Stimulated activated CD8-positive, alpha-beta memory T cell treated with anti-CD3 and anti-CD28 coated beads, Interleukin-2, amount 100 ng/mL, for 1 hour (primary cell): Measurements from ENCODE around the gene ATRAID.
A peak's percentile ranks its signal among the peaks of the same experiment; 100 is the strongest.

ENCODE experiments used
- DNase-seq, 2 donors: peaks; one replicate each; pipeline ENCODE4 v3.0.0-alpha.2; 2020; ENCODE audit warnings: low read depth in 2 of 2

Gene ATRAID

GRCh38 chr2:27249891-27250651, 38.2 kb downstream of the ATRAID start:
- peak in 1 of 2 donors; percentile 8 for DNase-seq

- no peak for DNase-seq
Observed at GRCh38 chr2:27250652-27251379, 39.0 kb downstream of the ATRAID start.

GRCh38 chr2:27251766-27252165, 39.9 kb downstream of the ATRAID start:
- DNase-seq, result no peak

GRCh38 chr2:27255187-27255586, 43.3 kb downstream of the ATRAID start:
- DNase-seq, result no peak

- DNase-seq, result no peak
Observed at GRCh38 chr2:27255660-27256059, 43.8 kb downstream of the ATRAID start.

GRCh38 chr2:27256855-27257454, 45.1 kb downstream of the ATRAID start:
- no peak for DNase-seq

- DNase-seq, result no peak
Observed at GRCh38 chr2:27258051-27258450, 46.2 kb downstream of the ATRAID start.

- no peak for DNase-seq
Observed at GRCh38 chr2:27261241-27261925, 49.5 kb downstream of the ATRAID start.

- no peak for DNase-seq
Observed at GRCh38 chr2:27261926-27262298, 50.1 kb downstream of the ATRAID start.

GRCh38 chr2:27262379-27263286, 50.8 kb downstream of the ATRAID start, which contains the start of gene SLC30A3:
Gene SLC30A3, minus strand, starts transcription at chr2:27263047. Its CDS starts 141 bp downstream, at chr2:27262906.
- peak; percentile 32 to 51 for DNase-seq

GRCh38 chr2:27263287-27264252, 51.7 kb downstream of the ATRAID start:
- no peak for DNase-seq

GRCh38 chr2:27264253-27264752, 52.5 kb downstream of the ATRAID start:
- no peak for DNase-seq

GRCh38 chr2:27264753-27265535, 53.1 kb downstream of the ATRAID start:
- peak; percentile 35 to 46 for DNase-seq

- DNase-seq, result no peak
Observed at GRCh38 chr2:27265536-27265870, 53.7 kb downstream of the ATRAID start.
